ENCODE measurements around the gene CCL4.

GRCh38 chr17:36092230-36092629 is 11.4 kb upstream of the CCL4 start:
- TF ChIP-seq EZH2 (IDR thresholded peaks at IDR 0.05) (no peak), CTCF (IDR thresholded peaks at IDR 0.05) (no peak)

Data from neural progenitor cell (in vitro differentiated cells).